Stimulated activated CD4-positive, alpha-beta T cell treated with anti-CD3 and anti-CD28 coated beads, TNF-alpha, amount 100 ng/mL, for 4 hours (primary cell): ENCODE measurements around the gene CYP2J2.
"Not testable (repeated sequence)": the region's sequence is repeated elsewhere in the genome, so short reads cannot be mapped to it uniquely, and the experiment has no call there.

ENCODE experiments used
- DNase-seq, 3 experiments: peaks; one replicate each; pipeline ENCODE4 v3.0.0-alpha.2; 2020; ENCODE audit warnings: low read depth in 3 of 3

CYP2J2 gene

DNA sequence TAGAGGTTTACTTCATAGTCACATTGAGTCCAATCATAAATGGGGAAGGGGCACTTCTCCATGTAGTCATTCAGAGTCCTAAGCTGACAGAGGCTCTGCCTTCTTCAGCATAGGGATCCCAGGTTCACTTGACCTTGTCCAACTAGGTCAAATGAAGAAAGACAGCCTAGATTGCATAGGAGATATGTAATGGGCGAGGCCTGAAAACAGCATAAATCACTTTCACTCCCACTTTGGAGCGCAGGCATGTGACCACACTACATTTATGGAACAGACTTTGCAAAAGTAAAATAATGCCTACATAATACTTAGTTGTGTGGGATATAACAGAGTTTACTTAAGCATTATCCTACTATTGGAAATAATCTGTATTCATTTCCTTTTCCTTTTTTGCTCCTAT, 60.1 kb downstream of the CYP2J2 start:
- DNase-seq, result no peak

DNA sequence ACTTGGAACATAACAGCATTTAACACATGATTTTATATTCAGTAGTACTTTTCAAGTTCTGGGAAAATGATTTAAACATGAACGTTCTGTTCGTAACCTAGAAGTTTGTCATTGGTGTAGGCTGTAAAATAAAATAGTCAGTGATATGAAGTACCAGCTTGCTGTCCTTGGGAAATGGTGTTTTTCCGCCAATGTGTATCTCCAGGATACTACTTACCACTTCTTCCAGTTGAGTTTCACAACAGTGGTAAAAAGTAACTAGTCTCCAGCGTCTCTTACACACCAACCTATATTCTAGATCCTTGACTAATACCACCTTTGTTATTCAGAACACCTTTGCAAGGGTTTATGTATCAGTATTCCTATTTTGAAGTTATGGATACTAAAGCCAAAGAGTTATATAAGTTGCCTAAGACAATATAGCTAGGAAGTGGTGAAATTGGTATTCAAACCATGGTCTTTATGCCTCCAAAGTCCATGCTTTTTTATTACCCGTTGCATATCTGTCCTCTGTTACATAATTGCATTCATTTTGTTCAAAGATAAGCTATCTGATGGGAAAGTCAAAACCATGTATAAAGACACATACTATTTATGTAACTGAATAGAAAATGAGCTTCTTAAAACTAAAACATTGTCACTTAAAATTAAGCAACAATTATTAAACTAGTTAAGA, 68.8 kb downstream of the CYP2J2 start:
- DNase-seq, result no peak

DNA sequence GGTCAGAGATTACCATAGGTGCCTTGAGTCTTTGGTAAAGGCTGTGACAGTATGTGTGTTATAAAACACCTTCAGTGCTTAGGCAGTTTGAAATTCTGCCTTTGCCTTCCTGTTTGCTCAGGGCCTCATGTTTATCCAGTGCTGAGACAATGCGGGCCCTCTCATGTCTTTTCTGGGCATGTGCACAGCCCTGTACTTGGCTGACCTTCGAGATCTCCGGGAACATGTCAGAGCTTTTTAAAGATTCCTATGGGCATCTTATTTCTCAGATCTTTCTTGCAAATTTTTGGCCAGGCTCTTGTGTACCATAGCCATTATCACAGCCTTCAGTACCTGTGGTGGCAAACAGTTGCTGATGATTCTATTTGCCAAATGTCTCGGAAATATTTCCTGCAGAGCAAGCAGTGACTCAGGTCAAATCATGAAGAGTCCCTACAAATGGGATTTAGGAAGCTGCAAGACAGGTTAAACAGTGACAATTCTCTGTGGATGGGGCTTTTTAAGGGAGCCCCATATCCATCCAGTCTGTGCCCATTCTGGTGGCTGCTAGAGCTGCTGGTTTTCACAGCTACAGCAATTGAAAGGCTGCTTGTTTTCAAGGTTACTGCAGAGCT, 69.7 kb downstream of the CYP2J2 start:
- DNase-seq, result no peak

DNA sequence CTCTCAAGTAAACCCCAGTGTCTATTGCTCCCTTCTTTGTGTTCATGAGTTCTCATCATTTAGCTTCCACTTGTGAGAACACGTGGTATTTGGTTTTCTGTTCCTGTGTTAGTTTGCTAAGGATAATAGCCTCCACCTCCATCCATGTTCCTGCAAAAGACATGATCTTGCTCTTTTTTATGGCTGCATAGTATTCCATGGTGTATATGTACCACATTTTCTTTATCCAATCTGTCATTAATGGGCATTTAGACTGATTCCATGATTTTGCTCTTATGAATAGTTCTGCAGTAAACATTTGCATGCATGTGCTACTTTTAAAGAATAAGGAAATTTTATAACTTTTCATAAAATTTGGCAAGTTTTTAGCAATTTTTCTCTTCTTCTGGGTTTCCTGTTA, 71.3 kb downstream of the CYP2J2 start:
- not testable (repeated sequence) for DNase-seq

DNA sequence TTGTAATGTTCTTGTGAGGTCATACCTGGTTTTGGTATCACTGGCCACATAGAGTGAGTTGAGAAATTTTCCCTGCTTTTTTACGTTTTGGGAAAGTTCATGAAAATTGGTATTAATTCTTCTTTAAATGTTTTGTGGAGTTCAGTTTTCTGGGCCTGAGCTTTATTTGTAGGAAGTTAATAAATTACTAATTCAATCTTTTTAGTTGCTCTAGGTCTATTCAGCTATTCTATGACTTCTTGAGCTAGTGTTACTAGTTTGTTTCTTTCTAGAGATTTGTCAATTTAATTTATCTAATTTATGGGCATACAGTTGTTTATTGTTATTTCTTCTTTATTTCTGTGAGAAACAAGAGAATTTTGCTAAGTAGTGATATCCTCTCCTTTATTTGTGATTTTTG, 74.5 kb downstream of the CYP2J2 start:
- DNase-seq, result no peak

DNA sequence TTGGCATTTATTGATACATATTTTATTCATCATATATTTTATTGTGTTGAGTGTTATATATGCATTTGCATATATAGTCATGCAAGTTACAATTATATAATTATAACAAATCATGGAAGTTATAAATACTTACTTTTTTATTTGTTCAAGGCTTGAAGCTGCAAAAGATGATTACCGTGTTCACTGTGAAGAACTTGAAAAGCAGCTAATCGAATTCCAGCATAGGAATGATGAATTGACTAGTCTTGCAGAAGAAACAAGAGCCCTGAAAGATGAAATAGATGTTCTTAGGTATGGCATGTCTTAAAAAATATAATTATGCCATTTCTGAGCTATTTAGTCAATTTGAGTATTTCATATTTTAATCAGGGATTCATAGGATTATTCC, 79.7 kb downstream of the CYP2J2 start:
- no peak for DNase-seq

DNA sequence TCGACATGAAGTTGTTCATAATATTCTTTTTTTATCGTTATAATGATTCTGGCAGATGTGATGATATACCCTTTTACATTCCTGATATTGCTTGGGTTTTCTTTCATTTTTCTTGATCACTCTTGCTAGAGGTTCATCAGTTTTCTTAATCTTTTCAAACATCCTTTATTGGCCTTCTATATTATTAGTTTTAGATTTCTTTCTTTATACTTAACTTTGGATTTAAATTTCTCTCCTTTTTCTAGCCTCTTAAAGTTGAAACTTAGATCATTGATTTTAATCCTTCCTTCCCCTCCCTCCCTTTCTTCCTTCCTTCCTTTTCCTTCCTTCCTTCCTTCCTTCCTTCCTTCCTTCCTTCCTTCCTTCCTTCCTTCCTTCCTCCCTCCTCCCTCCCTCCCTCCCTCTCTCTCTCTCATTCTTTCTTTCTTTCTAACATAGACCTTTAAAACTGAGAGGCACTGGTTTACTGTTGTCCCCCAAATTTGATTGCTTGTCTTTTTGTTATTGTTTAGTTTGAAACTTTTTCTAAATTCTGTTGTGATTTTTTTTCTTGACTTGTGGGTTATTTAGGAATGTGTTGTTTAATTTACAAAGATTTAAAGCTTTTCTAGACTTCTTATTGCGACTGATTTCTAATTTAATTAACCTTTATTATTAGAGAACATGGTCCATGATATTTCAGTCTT, 80.2 kb downstream of the CYP2J2 start:
- no peak for DNase-seq

DNA sequence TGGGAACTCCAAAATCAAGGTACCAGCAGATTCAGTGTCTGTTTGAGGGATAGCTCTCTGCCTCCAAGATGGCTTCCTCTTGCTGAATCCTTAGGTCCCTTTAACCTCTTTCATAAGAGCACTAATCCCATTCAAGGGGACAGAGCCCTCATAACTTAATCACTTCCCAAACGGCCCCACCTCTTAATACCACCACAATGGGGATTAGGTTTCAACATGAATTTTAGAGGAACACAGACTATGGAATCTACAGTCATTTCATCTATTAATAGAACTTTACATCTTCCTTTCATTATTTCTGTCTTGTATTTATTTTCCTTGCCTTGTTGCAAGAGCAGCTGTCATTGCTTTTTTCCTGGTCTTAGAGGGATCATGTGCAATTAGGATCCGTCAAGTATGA, 81.5 kb downstream of the CYP2J2 start:
- no peak for DNase-seq
